ENCODE measurements around the gene FMR1. TPM values are rescaled to one million over a fixed set of nuclear protein-coding genes. Genes with fewer than 3 reads are reported as not detected.

FMR1 gene
- total RNA-seq, 1 donor from 2014 or later, result 34.7 TPM

DNA sequence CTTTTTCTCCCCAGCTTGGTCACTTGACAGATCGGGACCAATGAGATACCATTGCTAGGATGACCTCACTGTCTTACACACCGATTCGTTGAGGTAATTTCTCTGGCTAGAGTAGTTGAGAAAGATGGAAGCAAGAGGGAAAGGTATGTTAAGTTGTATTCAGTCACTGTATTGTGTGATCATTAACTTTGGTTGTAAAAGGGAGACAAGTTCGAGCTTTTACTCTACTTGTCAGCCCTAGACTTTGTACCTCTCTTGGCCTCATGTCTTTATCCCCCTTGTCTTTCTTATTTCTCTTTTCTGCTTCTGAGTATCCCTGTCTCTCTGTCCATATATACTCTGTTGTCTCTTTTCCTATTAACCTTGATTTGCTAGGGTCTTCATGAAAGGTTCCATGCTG, 15.5 kb downstream of the FMR1 start:
- H3K4me1 Mint-ChIP-seq (ENCODE audit: low read depth), result peaks cover 5% of the 10 kb centered on the region
- DNase-seq (ENCODE audit: low spot score), result no peak
- H3K27ac Mint-ChIP-seq, result no peak overlapping the region
- intact Hi-C loops (cut with micrococcal nuclease), result no loop called here
- H3K27me3 Mint-ChIP-seq (ENCODE audit: low read depth), result no peaks in the 10 kb centered on the region
- peaks cover 35% of the 10 kb centered on the region for H3K36me3 Mint-ChIP-seq (ENCODE audit: low read depth)
- H3K9me3 Mint-ChIP-seq, result no peaks in the 10 kb centered on the region
- H3K4me3 Mint-ChIP-seq (ENCODE audit: low read depth), result no peak overlapping the region

DNA sequence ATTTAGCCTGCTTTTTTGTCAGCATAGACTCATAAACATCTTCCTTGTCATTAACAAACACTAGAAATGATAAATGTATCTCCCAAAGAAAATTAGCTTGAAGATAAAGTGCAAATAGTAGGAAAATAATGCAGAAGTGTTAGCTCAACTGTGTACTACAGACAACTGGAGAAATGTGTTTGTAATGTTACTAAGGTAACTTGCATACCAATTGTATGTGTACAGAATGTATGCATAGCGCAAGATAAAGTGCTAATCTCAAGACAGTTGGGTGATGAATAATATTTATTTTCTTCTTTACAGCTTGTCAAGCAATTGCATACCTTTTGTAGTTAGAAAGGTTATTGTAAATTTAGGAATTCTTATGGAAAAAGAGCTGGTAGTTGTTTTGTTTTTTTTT, 22.1 kb downstream of the FMR1 start:
- Mint-ChIP-seq H3K27ac (no peak overlapping the region), H3K4me1 (ENCODE audit: low read depth) (peaks cover 2% of the 10 kb centered on the region), H3K4me3 (ENCODE audit: low read depth) (no peak overlapping the region), H3K27me3 (ENCODE audit: low read depth) (no peaks in the 10 kb centered on the region), H3K9me3 (no peaks in the 10 kb centered on the region), H3K36me3 (ENCODE audit: low read depth) (peaks cover 37% of the 10 kb centered on the region)
- no peak for DNase-seq (ENCODE audit: low spot score)
- intact Hi-C loops (cut with micrococcal nuclease), result no loop called here

DNA sequence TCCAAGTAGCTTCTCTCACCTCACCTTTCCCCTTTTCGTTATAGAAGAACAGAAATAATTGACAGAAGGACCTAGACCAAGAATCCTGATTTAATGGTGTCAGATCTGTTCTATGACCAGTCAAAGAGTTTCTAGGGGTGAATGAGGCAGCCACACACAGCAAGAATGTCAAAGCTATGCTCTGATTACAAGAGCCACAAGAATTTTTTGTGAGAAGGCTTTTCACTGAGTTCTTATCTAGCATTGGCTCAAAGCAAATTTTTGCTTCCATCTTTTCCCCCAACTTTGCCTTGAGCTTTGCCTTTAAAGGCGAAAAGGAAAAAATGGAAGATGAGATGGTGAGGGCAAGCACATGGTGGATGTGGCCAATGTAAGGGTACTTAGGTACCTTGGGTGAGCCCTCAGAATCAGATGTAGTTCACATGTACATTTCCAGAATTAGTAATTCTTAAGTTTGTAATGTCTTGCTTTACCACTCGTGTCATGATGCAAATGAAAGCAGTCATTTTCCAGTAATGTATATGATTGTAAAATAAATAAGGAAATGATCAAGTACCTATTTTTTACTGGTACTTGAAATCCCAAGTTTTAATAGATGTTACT, 23.5 kb downstream of the FMR1 start:
- no peak overlapping the region for H3K27ac Mint-ChIP-seq
- H3K36me3 Mint-ChIP-seq (ENCODE audit: low read depth), result peaks cover 34% of the 10 kb centered on the region
- intact Hi-C loops (cut with micrococcal nuclease), result no loop called here
- H3K4me3 Mint-ChIP-seq (ENCODE audit: low read depth), result no peak overlapping the region
- H3K27me3 Mint-ChIP-seq (ENCODE audit: low read depth), result no peaks in the 10 kb centered on the region
- no peaks in the 10 kb centered on the region for H3K9me3 Mint-ChIP-seq
- H3K4me1 Mint-ChIP-seq (ENCODE audit: low read depth), result peaks cover 2% of the 10 kb centered on the region
- no peak for DNase-seq (ENCODE audit: low spot score)

DNA sequence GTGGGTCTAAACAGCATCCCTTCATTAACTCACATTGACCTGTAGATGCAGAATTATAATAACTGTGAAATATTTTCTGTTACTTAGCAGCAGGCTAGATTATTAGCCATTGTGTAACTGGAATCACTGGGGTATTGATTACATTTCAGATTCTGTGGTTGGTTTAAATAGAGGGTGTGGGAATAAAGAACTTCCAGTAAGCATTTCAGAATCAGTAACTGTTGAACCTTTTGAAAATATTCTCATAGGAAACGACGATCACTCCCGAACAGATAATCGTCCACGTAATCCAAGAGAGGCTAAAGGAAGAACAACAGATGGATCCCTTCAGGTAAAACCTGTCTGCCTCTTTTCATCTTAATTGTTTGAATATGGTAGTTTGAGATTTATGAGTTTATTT, 33.6 kb downstream of the FMR1 start:
- Mint-ChIP-seq H3K36me3 (ENCODE audit: low read depth) (peaks cover 53% of the 10 kb centered on the region), H3K4me3 (ENCODE audit: low read depth) (no peak overlapping the region), H3K4me1 (ENCODE audit: low read depth) (no peaks in the 10 kb centered on the region), H3K9me3 (no peaks in the 10 kb centered on the region), H3K27me3 (ENCODE audit: low read depth) (no peaks in the 10 kb centered on the region), H3K27ac (no peak overlapping the region)
- intact Hi-C loops (cut with micrococcal nuclease), result no loop called here
- DNase-seq (ENCODE audit: low spot score), result no peak

DNA sequence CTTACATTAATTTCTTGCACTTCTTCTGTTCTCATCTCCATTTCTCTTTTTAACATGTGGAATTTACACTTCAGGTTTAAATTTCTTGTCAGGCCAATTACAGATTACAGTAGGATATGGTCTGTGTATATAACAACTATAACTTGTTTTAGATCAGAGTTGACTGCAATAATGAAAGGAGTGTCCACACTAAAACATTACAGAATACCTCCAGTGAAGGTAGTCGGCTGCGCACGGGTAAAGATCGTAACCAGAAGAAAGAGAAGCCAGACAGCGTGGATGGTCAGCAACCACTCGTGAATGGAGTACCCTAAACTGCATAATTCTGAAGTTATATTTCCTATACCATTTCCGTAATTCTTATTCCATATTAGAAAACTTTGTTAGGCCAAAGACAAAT, 36.8 kb downstream of the FMR1 start:
- DNase-seq (ENCODE audit: low spot score), result no peak
- Mint-ChIP-seq H3K36me3 (ENCODE audit: low read depth) (peaks cover 49% of the 10 kb centered on the region), H3K27me3 (ENCODE audit: low read depth) (no peaks in the 10 kb centered on the region), H3K4me1 (ENCODE audit: low read depth) (no peaks in the 10 kb centered on the region), H3K9me3 (no peaks in the 10 kb centered on the region), H3K4me3 (ENCODE audit: low read depth) (no peak overlapping the region), H3K27ac (no peak overlapping the region)
- intact Hi-C loops (cut with micrococcal nuclease), result no loop called here

DNA sequence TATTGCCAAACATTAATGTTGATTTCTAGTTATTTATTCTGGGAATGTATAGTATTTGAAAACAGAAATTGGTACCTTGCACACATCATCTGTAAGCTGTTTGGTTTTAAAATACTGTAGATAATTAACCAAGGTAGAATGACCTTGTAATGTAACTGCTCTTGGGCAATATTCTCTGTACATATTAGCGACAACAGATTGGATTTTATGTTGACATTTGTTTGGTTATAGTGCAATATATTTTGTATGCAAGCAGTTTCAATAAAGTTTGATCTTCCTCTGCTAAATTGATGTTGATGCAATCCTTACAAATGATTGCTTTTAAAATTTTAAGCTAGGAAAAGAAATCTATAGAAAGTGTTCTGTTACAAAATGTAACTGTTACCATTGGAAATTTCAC, 38.6 kb downstream of the FMR1 start:
- Mint-ChIP-seq H3K4me3 (ENCODE audit: low read depth) (no peak overlapping the region), H3K27me3 (ENCODE audit: low read depth) (no peaks in the 10 kb centered on the region), H3K9me3 (no peaks in the 10 kb centered on the region), H3K27ac (no peak overlapping the region), H3K4me1 (ENCODE audit: low read depth) (no peaks in the 10 kb centered on the region), H3K36me3 (ENCODE audit: low read depth) (peaks cover 34% of the 10 kb centered on the region)
- DNase-seq (ENCODE audit: low spot score), result no peak
- intact Hi-C loops (cut with micrococcal nuclease), result no loop called here

DNA sequence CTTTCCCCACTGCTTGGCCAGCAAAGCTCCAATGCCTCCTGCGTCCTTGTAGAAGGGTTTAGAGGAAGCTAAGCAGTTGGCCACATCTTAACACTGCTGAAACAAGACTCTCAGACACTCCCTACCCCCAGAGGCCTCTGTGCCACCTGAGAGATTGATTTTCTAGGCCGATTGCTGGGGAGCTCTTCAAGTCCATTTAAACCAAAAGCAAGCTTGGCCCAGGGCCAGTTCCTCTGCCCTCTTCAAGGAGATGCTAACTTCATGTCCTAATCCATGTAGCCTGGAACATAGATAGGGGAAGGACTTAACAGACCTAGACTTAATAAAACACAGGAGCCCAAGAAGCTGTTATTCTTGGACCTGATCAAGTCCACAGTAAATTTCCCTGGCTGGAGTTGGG, 42.3 kb downstream of the FMR1 start:
- Mint-ChIP-seq H3K27me3 (ENCODE audit: low read depth) (no peaks in the 10 kb centered on the region), H3K9me3 (no peaks in the 10 kb centered on the region)

DNA sequence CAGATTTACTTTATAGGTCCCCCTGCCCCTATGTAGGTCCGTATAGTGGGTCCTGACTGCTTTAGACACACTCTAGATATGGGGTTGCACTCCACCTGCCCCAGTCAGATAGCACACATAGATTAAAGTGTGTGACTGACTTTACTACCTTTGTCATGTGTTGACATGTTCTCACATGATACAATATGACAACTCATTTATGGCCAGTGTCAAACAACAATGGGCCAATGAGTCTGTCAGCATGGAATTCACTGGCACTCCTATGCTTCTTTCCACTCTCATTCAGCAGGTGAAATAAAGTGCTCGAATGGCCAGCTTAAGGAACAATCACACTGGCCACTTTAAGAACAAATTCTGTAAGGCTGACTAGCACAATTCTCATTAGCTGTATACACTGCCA, 45.6 kb downstream of the FMR1 start:
- no peaks in the 10 kb centered on the region for H3K9me3 Mint-ChIP-seq
- intact Hi-C loops (cut with micrococcal nuclease), result no loop called here
- no peaks in the 10 kb centered on the region for H3K4me1 Mint-ChIP-seq (ENCODE audit: low read depth)
- no peaks in the 10 kb centered on the region for H3K27me3 Mint-ChIP-seq (ENCODE audit: low read depth)
- H3K36me3 Mint-ChIP-seq (ENCODE audit: low read depth), result no peaks in the 10 kb centered on the region
- H3K27ac Mint-ChIP-seq, result no peak overlapping the region
- no peak overlapping the region for H3K4me3 Mint-ChIP-seq (ENCODE audit: low read depth)
- DNase-seq (ENCODE audit: low spot score), result no peak

More for the DNA sequence above, 42.3 kb downstream of the FMR1 start:
- no peak for DNase-seq (ENCODE audit: low spot score)
- Mint-ChIP-seq H3K4me3 (ENCODE audit: low read depth) (no peak overlapping the region), H3K4me1 (ENCODE audit: low read depth) (no peaks in the 10 kb centered on the region), H3K36me3 (ENCODE audit: low read depth) (peaks cover 20% of the 10 kb centered on the region), H3K27ac (no peak overlapping the region)
- intact Hi-C loops (cut with micrococcal nuclease), result no loop called here

DNA sequence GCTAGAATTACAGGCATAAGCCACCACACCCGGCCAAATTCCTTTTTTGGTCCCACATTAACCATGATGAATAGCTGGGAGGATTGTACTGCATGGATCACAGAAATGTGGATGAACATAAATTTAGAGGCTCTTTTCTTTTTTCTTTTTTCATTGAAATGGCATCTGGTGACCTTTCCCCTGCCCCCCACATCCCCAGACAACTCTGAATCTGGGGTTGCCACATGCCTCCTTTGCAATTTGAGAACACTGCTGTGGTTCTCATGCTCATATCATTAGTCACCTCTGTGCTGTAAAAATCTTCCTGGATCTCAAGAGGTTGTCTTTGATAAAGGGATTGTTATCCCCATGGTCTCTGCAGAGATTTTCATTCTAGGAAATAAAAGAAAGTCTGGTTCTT, 46.6 kb downstream of the FMR1 start:
- Mint-ChIP-seq H3K27me3 (ENCODE audit: low read depth) (no peaks in the 10 kb centered on the region), H3K4me3 (ENCODE audit: low read depth) (no peak overlapping the region), H3K27ac (no peak overlapping the region), H3K4me1 (ENCODE audit: low read depth) (no peaks in the 10 kb centered on the region), H3K36me3 (ENCODE audit: low read depth) (no peaks in the 10 kb centered on the region), H3K9me3 (no peaks in the 10 kb centered on the region)
- intact Hi-C loops (cut with micrococcal nuclease), result no loop called here
- no peak for DNase-seq (ENCODE audit: low spot score)

DNA sequence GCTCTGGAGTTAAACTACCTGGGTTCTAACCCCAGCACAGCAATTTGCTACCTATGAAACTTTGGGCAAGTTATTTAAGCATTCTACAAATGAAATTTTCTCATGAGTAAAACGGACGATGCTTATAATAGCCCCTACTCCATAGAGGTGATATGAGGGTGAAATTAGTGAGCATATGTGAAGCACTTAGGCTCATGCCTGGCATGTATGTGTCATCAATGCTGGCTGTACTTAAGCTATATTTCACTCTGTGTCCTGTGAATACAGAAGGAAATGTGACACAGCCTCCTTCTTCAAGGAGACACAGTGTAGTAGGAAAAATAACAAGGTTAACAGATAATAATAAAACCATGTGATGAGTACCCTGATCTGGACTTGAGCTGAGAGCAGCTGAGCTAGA, 49.0 kb downstream of the FMR1 start:
- no peak for DNase-seq (ENCODE audit: low spot score)
- intact Hi-C loops (cut with micrococcal nuclease), result no loop called here
- Mint-ChIP-seq H3K27me3 (ENCODE audit: low read depth) (no peaks in the 10 kb centered on the region), H3K9me3 (no peaks in the 10 kb centered on the region), H3K27ac (no peak overlapping the region), H3K36me3 (ENCODE audit: low read depth) (no peaks in the 10 kb centered on the region), H3K4me3 (ENCODE audit: low read depth) (no peak overlapping the region), H3K4me1 (ENCODE audit: low read depth) (no peaks in the 10 kb centered on the region)

DNA sequence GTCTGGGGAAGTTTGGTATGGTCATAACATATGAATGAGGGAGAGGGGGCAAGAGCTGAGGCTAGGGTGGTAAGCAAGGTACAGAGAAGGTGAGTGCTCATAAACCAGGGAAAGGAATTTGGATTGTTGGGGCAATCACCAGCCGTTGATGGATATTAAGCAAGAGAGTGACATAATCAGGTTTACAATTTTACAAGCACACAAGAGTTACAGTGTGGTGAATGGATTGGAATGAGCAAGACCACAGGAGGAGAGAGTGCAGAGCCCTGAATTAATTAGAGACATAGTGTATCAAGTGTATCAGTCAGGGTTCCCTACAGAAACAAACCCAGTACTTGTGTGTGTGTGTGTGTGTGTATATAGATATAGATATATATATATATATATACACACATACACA, 50.8 kb downstream of the FMR1 start:
- H3K4me3 Mint-ChIP-seq (ENCODE audit: low read depth), result no peak overlapping the region
- H3K9me3 Mint-ChIP-seq, result no peaks in the 10 kb centered on the region
- H3K27me3 Mint-ChIP-seq (ENCODE audit: low read depth), result no peaks in the 10 kb centered on the region
- intact Hi-C loops (cut with micrococcal nuclease), result no loop called here
- no peak for DNase-seq (ENCODE audit: low spot score)
- H3K4me1 Mint-ChIP-seq (ENCODE audit: low read depth), result no peaks in the 10 kb centered on the region
- H3K27ac Mint-ChIP-seq, result no peak overlapping the region
- H3K36me3 Mint-ChIP-seq (ENCODE audit: low read depth), result no peaks in the 10 kb centered on the region

DNA sequence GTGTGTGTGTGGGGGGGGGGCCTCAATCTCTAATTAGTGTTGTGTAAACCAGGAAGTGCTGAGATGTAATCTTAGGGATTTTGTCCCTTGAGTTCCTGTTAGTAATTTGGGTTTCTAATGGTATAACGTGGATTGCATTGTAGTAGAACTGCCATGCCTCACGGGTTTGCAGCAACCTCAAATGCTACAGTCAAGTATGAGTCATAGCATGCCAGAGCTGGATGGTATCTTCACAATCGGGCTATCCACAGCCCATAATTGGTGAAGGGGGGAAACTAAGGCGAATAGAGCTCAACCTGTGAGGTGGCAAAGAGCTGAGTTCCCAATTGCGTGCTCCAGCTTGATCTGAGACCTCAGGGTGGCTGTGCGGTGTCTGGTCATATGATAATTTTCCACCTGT, 67.2 kb downstream of the FMR1 start:
- no peak for DNase-seq (ENCODE audit: low spot score)
- no peaks in the 10 kb centered on the region for H3K4me1 Mint-ChIP-seq (ENCODE audit: low read depth)
- H3K9me3 Mint-ChIP-seq, result no peaks in the 10 kb centered on the region
- H3K27ac Mint-ChIP-seq, result no peak overlapping the region
- no peaks in the 10 kb centered on the region for H3K27me3 Mint-ChIP-seq (ENCODE audit: low read depth)
- H3K36me3 Mint-ChIP-seq (ENCODE audit: low read depth), result no peaks in the 10 kb centered on the region
- H3K4me3 Mint-ChIP-seq (ENCODE audit: low read depth), result no peak overlapping the region
- intact Hi-C loops (cut with micrococcal nuclease), result no loop called here

DNA sequence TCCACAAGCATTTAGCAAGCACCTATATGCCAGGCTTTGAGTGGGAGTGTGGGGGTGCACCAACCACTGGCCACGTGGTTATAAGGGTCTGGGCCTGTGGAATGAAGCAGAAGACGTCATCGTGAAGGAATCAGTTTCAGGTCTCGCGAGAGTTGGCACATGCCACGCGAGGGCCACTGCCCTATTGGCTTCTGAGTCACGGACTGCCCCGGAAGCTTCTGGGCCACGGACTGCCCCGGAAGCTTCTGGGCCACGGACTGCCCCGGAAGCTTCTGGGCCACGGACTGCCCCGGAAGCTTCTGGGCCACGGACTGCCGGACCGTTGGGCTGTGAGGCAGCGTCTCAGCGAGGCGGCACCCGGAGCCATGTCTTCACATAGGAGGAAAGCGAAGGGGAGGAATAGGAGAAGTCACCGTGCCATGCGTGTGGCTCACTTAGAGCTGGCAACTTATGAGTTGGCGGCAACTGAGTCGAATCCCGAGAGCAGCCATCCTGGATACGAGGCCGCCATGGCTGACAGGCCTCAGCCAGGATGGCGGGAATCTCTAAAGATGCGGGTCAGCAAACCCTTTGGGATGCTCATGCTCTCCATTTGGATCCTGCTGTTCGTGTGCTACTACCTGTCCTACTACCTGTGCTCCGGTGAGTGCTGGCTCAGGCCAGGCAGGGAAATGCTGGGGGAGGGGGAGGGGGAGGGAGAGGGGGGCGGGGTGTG, 69.5 kb downstream of the FMR1 start, which contains the start of gene FMR1NB:
Gene FMR1NB (plus strand): TSS at position 300 of the 715 bp plus-strand sequence. CDS start 66 bp downstream, at position 366.
- no peaks in the 10 kb centered on the region for H3K36me3 Mint-ChIP-seq (ENCODE audit: low read depth)
- no peaks in the 10 kb centered on the region for H3K9me3 Mint-ChIP-seq
- no peak for DNase-seq (ENCODE audit: low spot score)
- intact Hi-C loops (cut with micrococcal nuclease), result no loop called here
- H3K4me1 Mint-ChIP-seq (ENCODE audit: low read depth), result no peaks in the 10 kb centered on the region
- H3K27ac Mint-ChIP-seq, result no peak within 1 kb of the TSS
- no peak within 1 kb of the TSS for H3K4me3 Mint-ChIP-seq (ENCODE audit: low read depth)
- no peaks in the 10 kb centered on the region for H3K27me3 Mint-ChIP-seq (ENCODE audit: low read depth)
